Mesenchymal stem cell (in vitro differentiated cells and primary cell): ENCODE data around the gene PTPN14. TPM values are rescaled to one million over a fixed set of nuclear protein-coding genes. Genes with fewer than 3 reads are reported as not detected.
"Not testable (repeated sequence)": the region's sequence is repeated elsewhere in the genome, so short reads cannot be mapped to it uniquely, and the experiment has no call there.

Experiments
- DNase-seq: peaks from one replicate; pipeline ENCODE4 v3.0.0-alpha.2; 2013
- H2AFZ ChIP-seq: one replicate; pipeline ENCODE4 v1.6.1; 2013; ENCODE audit warnings: low read depth, mild to moderate bottlenecking, control low read depth, inconsistent platforms, low read length, moderate library complexity
- H2AK5ac ChIP-seq: 2 replicates; pipeline ENCODE4 v1.6.1; 2013; ENCODE audit warnings: low read length, moderate library complexity, mild to moderate bottlenecking, inconsistent platforms; ENCODE audit not compliant: severe bottlenecking
- H2BK120ac ChIP-seq: one replicate; pipeline ENCODE4 v1.6.1; 2013; ENCODE audit warnings: low read depth, mild to moderate bottlenecking, inconsistent platforms, low read length, moderate library complexity
- H2BK12ac ChIP-seq, 2 experiments: one replicate each; pipeline ENCODE4 v1.6.1; 2013; ENCODE audit warnings: inconsistent platforms in 2 of 2, low read length in 2 of 2, mild to moderate bottlenecking in 2 of 2, moderate library complexity in 2 of 2, control low read depth in 1 of 2
- H2BK15ac ChIP-seq: one replicate; pipeline ENCODE4 v1.6.1; 2013; ENCODE audit warnings: mild to moderate bottlenecking, low read depth, inconsistent platforms; ENCODE audit not compliant: poor library complexity, severe bottlenecking
- H2BK5ac ChIP-seq: 2 replicates; pipeline ENCODE4 v1.6.1; 2013; ENCODE audit warnings: low read depth, mild to moderate bottlenecking, low read length, control low read depth, inconsistent platforms; ENCODE audit not compliant: poor library complexity, severe bottlenecking
- H3K14ac ChIP-seq, 2 experiments: one replicate each; pipeline ENCODE4 v1.6.1; 2013; ENCODE audit warnings: inconsistent platforms in 2 of 2, low read length in 2 of 2, control low read depth in 1 of 2, mild to moderate bottlenecking in 1 of 2, moderate library complexity in 1 of 2
- H3K18ac ChIP-seq, 2 experiments: one replicate each; pipeline ENCODE4 v1.6.1; 2013; ENCODE audit warnings: inconsistent platforms in 2 of 2, low read length in 2 of 2, control low read depth in 1 of 2, low read depth in 1 of 2, mild to moderate bottlenecking in 1 of 2
- H3K23ac ChIP-seq, 2 experiments: one replicate each; pipeline ENCODE4 v1.6.1; 2013; ENCODE audit warnings: inconsistent platforms in 2 of 2, low read length in 2 of 2, mild to moderate bottlenecking in 2 of 2, moderate library complexity in 2 of 2, control low read depth in 1 of 2
- H3K27ac ChIP-seq: 2 replicates; pipeline ENCODE4 v1.5.1; 2013; ENCODE audit warnings: mild to moderate bottlenecking, moderate library complexity, low read length, control low read depth, inconsistent platforms; ENCODE audit not compliant: poor library complexity, severe bottlenecking
- H3K27me3 ChIP-seq, 2 experiments: 2 replicates each; pipeline versions ENCODE4 v1.6.1 to v1.7.0; 2013; ENCODE audit warnings: low read length in 2 of 2, mild to moderate bottlenecking in 2 of 2, moderate library complexity in 2 of 2, control low read depth in 1 of 2, inconsistent platforms in 1 of 2; ENCODE audit not compliant: control insufficient read depth in 1 of 2, insufficient read depth in 1 of 2
- H3K36me3 ChIP-seq, 2 experiments: 2 replicates each; pipeline versions ENCODE4 v1.6.1 to v1.7.0; 2013; ENCODE audit warnings: low read length in 2 of 2, control low read depth in 1 of 2, inconsistent platforms in 1 of 2, low read depth in 1 of 2, mild to moderate bottlenecking in 1 of 2; ENCODE audit not compliant: insufficient read depth in 2 of 2, control insufficient read depth in 1 of 2
- H3K4ac ChIP-seq, 2 experiments: one replicate each; pipeline ENCODE4 v1.6.1; 2013; ENCODE audit warnings: inconsistent platforms in 2 of 2, low read length in 2 of 2, mild to moderate bottlenecking in 2 of 2, moderate library complexity in 2 of 2, control low read depth in 1 of 2, low read depth in 1 of 2
- H3K4me1 ChIP-seq: 2 replicates; pipeline ENCODE4 v1.6.1; 2013; ENCODE audit warnings: low read depth, low read length, control low read depth; ENCODE audit not compliant: control insufficient read depth, insufficient read depth
- H3K4me2 ChIP-seq: 2 replicates; pipeline ENCODE4 v1.6.1; 2013; ENCODE audit warnings: low read length, mild to moderate bottlenecking, inconsistent platforms; ENCODE audit not compliant: poor library complexity, severe bottlenecking
- H3K4me3 ChIP-seq, 2 experiments: 2 replicates each; pipeline versions ENCODE4 v1.5.1 to v1.7.0; 2013; ENCODE audit warnings: low read length in 2 of 2, mild to moderate bottlenecking in 2 of 2, control low read depth in 1 of 2, low read depth in 1 of 2; ENCODE audit not compliant: insufficient read depth in 1 of 2
- H3K79me1 ChIP-seq: replicated peaks from 2 replicates; pipeline ENCODE4 v1.6.1; 2013; ENCODE audit warnings: mild to moderate bottlenecking, control low read depth, low read length, inconsistent platforms; ENCODE audit not compliant: poor library complexity, severe bottlenecking
- H3K9ac ChIP-seq: 2 replicates; pipeline ENCODE4 v1.7.0; 2013; ENCODE audit warnings: mild to moderate bottlenecking, low read length, moderate library complexity
- H3K9me3 ChIP-seq: 2 replicates; pipeline ENCODE4 v1.7.0; 2013; ENCODE audit warnings: mild to moderate bottlenecking, low read length; ENCODE audit not compliant: control insufficient read depth
- H4K8ac ChIP-seq: one replicate; pipeline ENCODE4 v1.6.1; 2013; ENCODE audit warnings: inconsistent platforms, mild to moderate bottlenecking, low read length, moderate library complexity
- H4K91ac ChIP-seq: one replicate; pipeline ENCODE4 v1.6.1; 2013; ENCODE audit warnings: mild to moderate bottlenecking, low read length, inconsistent platforms
- WGBS: methylation state at CpG from one replicate; pipeline ENCODE4 v1.1.7; 2013; ENCODE audit warnings: mixed read lengths; 5-methylcytosine and 5-hydroxymethylcytosine counted together
- polyA plus RNA-seq, 2 experiments: library from polyadenylated mRNA; stranded (reverse); fragments of 200-250 nt; gene quantifications; one replicate each; pipeline ENCODE4 v1.2.3, GENCODE V29; 2013

PTPN14 gene
- polyA plus RNA-seq (2013, experiment 1 of 2), result 18.6 TPM
- 18.0 TPM for polyA plus RNA-seq (2013, experiment 2 of 2)

DNA sequence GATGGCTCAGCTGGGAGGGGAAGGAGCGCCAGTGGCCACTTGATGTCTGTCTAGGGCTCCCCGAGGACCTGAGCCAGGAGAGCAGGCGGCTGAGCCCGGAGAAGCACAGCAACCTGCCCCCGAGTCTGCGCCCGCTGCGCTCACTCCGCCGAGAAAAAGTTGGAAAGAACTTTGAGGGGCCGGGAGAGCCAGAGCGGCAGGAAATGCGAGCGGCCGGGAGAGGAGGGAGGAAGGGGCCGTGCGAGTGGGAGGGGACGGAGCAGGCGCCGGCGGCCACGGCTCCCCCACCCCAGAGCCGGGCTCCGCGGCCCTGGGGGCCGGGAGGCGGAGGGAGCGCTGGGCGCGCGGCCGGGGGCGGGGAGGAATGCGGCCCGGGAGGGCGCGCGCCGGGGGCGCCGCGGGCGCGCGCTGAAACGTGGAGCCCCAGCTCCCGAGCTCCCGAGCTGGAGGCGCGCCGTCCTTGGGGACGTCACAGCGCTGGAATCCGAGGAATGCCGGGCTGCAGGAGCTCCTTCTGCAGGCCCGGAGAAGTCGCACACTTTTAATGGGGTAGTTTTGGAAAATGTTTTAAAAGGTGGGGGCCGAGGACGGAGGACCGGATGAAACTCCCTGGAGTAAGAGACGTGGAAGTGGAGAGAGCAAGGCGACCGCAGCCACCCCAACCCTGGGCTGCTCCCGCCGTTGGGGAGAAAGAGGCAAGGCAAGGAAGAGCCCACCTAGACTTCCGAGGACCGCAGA lies at the start of gene PTPN14:
TSS of gene PTPN14 (minus strand) at position 167 of the 738 bp plus-strand sequence. CDS start 86,799 bp downstream, outside the sequence.
- H3K27me3 ChIP-seq, result no peaks in the 10 kb centered on the region
- H4K8ac ChIP-seq, result peak within 1 kb of the TSS; percentile 90
- no peaks in the 10 kb centered on the region for H3K36me3 ChIP-seq
- peak within 1 kb of the TSS; percentile 96 to 97 for H3K18ac ChIP-seq
- H2BK12ac ChIP-seq, result peak within 1 kb of the TSS; percentile 49 to 84
- DNase-seq, result peak; percentile 96
- WGBS, result under 1% methylated on average over 59 of the region's 67 CpGs
- peaks cover 3% of the 10 kb centered on the region for H3K4me1 ChIP-seq
- peak within 1 kb of the TSS; percentile 90 for H3K4me2 ChIP-seq
- no peaks in the 10 kb centered on the region for H3K9me3 ChIP-seq
- peak within 1 kb of the TSS; percentile 89 for H3K4me3 ChIP-seq
- peak within 1 kb of the TSS; percentile 99 for H2BK120ac ChIP-seq
- H3K79me1 ChIP-seq, result no peaks in the 10 kb centered on the region
- H3K4ac ChIP-seq, result peak within 1 kb of the TSS; percentile 94 to 98
- peak within 1 kb of the TSS; percentile 95 for H2BK15ac ChIP-seq
- H3K23ac ChIP-seq, result peak within 1 kb of the TSS; percentile 3 to 96
- peak within 1 kb of the TSS; percentile 99 for H4K91ac ChIP-seq
- H2AK5ac ChIP-seq, result peak within 1 kb of the TSS; percentile 92
- peak within 1 kb of the TSS; percentile 100 for H3K9ac ChIP-seq
- peak within 1 kb of the TSS; percentile 19 to 99 for H3K14ac ChIP-seq
- peak within 1 kb of the TSS; percentile 98 for H2BK5ac ChIP-seq
- H2AFZ ChIP-seq, result peak within 1 kb of the TSS; percentile 91
- peak within 1 kb of the TSS; percentile 100 for H3K27ac ChIP-seq

DNA sequence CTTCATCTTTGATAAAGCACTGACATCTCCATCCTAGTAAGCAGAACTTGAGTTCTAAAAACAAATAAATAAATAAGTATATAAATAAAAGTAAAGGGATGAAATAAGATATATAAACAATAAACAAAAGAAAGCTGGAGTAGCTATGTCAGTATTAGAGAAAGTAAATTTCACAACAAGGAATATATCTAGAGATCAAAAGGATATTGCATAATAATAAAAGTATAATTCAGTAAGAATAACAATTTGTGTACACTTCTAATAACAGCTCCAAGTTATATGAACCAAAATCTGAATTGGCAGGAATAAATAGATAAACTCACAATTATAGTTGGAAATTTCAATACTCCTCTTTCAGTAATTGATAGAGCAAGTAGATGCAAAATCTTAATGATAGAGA lies 41.8 kb upstream of the PTPN14 start:
- no peak overlapping the region for H2BK15ac ChIP-seq
- H3K14ac ChIP-seq, result no peak overlapping the region
- no peaks in the 10 kb centered on the region for H3K4me1 ChIP-seq
- DNase-seq, result no peak
- H4K8ac ChIP-seq, result no peak overlapping the region
- H3K9ac ChIP-seq, result no peak overlapping the region
- H3K79me1 ChIP-seq, result no peaks in the 10 kb centered on the region
- no peaks in the 10 kb centered on the region for H3K36me3 ChIP-seq
- no peak overlapping the region for H3K27ac ChIP-seq
- H2BK12ac ChIP-seq, result no peak overlapping the region
- H2BK5ac ChIP-seq, result no peak overlapping the region
- no peak overlapping the region for H2AK5ac ChIP-seq
- no peak overlapping the region for H3K4ac ChIP-seq
- H3K18ac ChIP-seq, result no peak overlapping the region
- no peak overlapping the region for H4K91ac ChIP-seq
- no peak overlapping the region for H3K23ac ChIP-seq
- H2AFZ ChIP-seq, result no peak overlapping the region
- H3K4me2 ChIP-seq, result no peak overlapping the region
- H3K9me3 ChIP-seq, result no peaks in the 10 kb centered on the region
- H3K4me3 ChIP-seq, result no peak overlapping the region
- no peak overlapping the region for H2BK120ac ChIP-seq
- no peaks in the 10 kb centered on the region for H3K27me3 ChIP-seq

DNA sequence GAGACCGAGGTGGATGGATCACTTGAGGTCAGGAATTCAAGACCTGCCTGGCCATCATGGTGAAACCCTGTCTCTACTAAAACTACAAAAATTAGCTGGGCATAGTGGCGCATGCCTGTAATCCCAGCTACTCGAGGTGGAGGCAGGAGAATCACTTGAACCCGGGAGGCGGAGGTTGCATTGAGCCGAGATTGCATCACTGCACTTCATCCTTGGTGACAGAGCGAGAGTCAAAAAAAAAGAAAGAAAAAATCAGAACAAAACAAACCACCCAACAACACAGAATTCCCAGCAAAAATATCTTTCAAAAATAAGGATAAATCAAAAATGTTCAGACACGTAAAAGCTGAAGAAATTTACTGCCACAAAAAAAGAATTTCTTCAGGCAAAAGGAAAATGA lies 40.5 kb upstream of the PTPN14 start:
- H2BK5ac ChIP-seq, H2AK5ac ChIP-seq, H2AFZ ChIP-seq, H3K9me3 ChIP-seq, H3K18ac ChIP-seq, DNase-seq, H3K4me2 ChIP-seq, H2BK12ac ChIP-seq, H3K4me1 ChIP-seq, H4K8ac ChIP-seq, H3K9ac ChIP-seq, H3K27me3 ChIP-seq, H2BK15ac ChIP-seq, H3K27ac ChIP-seq, H3K79me1 ChIP-seq, H4K91ac ChIP-seq, H3K23ac ChIP-seq, H2BK120ac ChIP-seq, H3K36me3 ChIP-seq, H3K4ac ChIP-seq, H3K14ac ChIP-seq, H3K4me3 ChIP-seq: not testable (repeated sequence)
- 98% methylated on average over 7 of the region's 8 CpGs for WGBS

DNA sequence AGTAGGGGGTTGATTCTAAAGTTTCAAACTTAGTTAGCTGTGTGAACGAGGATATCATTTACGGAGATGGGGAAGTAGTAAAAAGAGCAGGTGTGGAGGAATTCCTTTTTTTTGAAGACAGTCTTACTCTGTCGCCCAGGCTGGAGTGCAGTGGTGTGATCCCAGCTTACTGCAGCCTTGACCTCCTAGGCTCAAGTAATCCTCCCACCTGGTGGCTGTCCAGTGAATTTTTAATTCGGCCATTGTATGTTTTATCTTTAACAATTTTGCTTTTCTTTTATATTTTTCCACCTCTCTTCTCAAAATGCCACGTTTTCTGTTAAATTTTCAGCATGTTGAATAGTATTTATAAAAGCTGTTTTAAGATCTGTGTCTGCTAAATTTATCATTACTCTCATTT lies 39.3 kb upstream of the PTPN14 start:
- Histone ChIP-seq H2AK5ac (no peak overlapping the region), H2AFZ (no peak overlapping the region), H3K27me3 (no peaks in the 10 kb centered on the region), H3K79me1 (peaks cover 6% of the 10 kb centered on the region), H2BK5ac (no peak overlapping the region), H3K9ac (no peak overlapping the region), H3K9me3 (no peaks in the 10 kb centered on the region), H3K23ac (no peak overlapping the region), H4K91ac (no peak overlapping the region), H3K14ac (no peak overlapping the region), H2BK12ac (no peak overlapping the region), H2BK120ac (no peak overlapping the region), H3K4me3 (no peak overlapping the region), H3K27ac (no peak overlapping the region), H3K4me1 (no peaks in the 10 kb centered on the region), H3K18ac (no peak overlapping the region), H3K36me3 (no peaks in the 10 kb centered on the region), H4K8ac (no peak overlapping the region), H3K4me2 (no peak overlapping the region), H3K4ac (no peak overlapping the region), H2BK15ac (no peak overlapping the region)
- whole genome bisulfite sequencing, result 100% methylated on average over 3 of the region's 5 CpGs
- DNase-seq, result no peak
